ENCODE measurements around the gene MERTK.

- TF ChIP-seq EZH2 (IDR thresholded peaks at IDR 0.05; ENCODE audit: low read depth, low read length, severe bottlenecking), result no peak
- TF ChIP-seq, protein P1, sequence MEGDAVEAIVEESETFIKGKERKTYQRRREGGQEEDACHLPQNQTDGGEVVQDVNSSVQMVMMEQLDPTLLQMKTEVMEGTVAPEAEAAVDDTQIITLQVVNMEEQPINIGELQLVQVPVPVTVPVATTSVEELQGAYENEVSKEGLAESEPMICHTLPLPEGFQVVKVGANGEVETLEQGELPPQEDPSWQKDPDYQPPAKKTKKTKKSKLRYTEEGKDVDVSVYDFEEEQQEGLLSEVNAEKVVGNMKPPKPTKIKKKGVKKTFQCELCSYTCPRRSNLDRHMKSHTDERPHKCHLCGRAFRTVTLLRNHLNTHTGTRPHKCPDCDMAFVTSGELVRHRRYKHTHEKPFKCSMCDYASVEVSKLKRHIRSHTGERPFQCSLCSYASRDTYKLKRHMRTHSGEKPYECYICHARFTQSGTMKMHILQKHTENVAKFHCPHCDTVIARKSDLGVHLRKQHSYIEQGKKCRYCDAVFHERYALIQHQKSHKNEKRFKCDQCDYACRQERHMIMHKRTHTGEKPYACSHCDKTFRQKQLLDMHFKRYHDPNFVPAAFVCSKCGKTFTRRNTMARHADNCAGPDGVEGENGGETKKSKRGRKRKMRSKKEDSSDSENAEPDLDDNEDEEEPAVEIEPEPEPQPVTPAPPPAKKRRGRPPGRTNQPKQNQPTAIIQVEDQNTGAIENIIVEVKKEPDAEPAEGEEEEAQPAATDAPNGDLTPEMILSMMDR (IDR thresholded peaks at IDR 0.05; ENCODE audit: control extremely low read depth in 1 of 3, insufficient read depth in 1 of 3, low read depth in 1 of 3, low read length in 3 of 3), result no peak
- TF ChIP-seq POLR2A (IDR thresholded peaks at IDR 0.05; ENCODE audit: control extremely low read depth in 1 of 2, low read depth in 2 of 2, low read length in 2 of 2), result no peak
- no peak for TF ChIP-seq USF2 (IDR thresholded peaks at IDR 0.05; ENCODE audit: low read length)
- TF ChIP-seq TAF1 (IDR thresholded peaks at IDR 0.05; ENCODE audit: low read depth, low read length), result no peak
- TF ChIP-seq KDM1A (IDR thresholded peaks at IDR 0.05; ENCODE audit: borderline replicate concordance, low read length), result no peak
- TF ChIP-seq ATF3 (IDR thresholded peaks at IDR 0.05; ENCODE audit: insufficient read depth, low read depth, low read length), result no peak
- TF ChIP-seq RXRA (IDR thresholded peaks at IDR 0.05; ENCODE audit: insufficient read depth, low read depth, low read length), result no peak
- no peak for TF ChIP-seq JUND (IDR thresholded peaks at IDR 0.05; ENCODE audit: low read length)
Observed at GRCh38 chr2:111940333-111941196, 42.2 kb downstream of the MERTK start.

Measured in H1 (cell line).